Skin epidermis (tissue), 12 donors: ENCODE measurements around the gene VPREB3.

Experiments
- H3K27ac ChIP-seq, 21 experiments: fragments of 200-600 bp; sonication (generic) in 11 of 21; one replicate each; pipeline ENCODE4 v1.5.0; 2020; ENCODE audit warnings: mild to moderate bottlenecking in 3 of 21, inconsistent platforms in 2 of 21, moderate library complexity in 2 of 21
- H3K4me3 ChIP-seq, 7 experiments: fragments of 200-600 bp; sonication (generic) in 2 of 7; one replicate each; pipeline ENCODE4 v1.5.0; 2020; ENCODE audit warnings: inconsistent platforms in 2 of 7, mild to moderate bottlenecking in 2 of 7, moderate library complexity in 1 of 7

Gene VPREB3

DNA sequence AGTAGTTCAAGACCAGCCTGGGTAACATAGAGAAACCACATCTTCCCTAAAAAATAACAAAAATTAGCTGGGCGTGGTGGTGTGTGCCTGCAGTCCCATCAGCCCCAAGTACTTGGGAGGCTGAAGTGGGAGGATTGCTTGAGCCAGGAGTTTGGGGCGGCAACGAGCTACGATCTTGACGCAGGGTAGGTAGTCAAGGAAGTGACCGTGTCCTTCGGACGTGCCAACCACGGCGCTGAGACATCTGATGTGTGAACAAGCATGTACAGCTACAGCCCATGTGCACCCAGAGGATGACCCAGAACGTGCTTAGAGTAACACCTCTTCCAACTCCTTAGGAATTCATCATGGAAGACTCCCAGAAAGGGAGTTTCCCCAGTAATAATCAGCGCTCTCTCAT, 42.0 kb downstream of the VPREB3 start:
- Histone ChIP-seq H3K4me3 (no peak overlapping the region), H3K27ac (no peak overlapping the region)

DNA sequence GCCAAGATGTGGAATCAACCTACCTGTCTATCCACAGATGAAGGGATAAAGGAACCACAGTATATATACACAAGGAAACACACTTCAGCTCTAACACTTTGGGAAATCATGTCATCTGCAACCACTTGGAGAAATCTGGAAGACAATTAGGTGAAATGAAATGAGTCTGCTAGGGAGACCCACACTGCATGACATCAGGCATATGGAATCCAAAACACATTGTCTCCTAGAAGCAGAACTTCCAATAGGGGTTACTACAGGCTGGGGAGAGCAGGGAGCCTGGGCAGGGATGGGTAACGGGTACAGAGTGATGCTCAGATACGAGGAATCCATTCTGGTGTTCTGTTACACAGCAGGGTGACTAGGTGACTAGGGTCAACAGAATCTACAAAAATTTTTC, 45.1 kb downstream of the VPREB3 start:
- Histone ChIP-seq H3K27ac (no peak overlapping the region), H3K4me3 (no peak overlapping the region)

DNA sequence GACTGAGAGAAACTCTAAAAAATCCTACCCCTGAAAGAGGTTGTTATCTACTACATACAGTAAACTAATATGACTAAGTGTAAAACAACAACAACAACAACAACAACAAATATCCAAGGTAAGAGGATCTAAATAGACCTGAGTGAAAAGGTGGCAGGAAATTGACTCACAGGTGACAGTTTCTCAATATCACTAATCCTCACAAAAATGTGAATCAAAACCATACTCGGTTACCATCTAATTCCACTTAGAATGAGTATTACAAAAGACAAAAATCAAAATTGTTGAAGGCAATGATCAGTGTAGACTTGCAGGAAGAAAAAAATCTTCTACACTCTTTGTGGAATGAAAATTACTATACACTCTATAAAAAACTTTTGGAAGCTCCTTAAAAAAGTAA, 46.0 kb downstream of the VPREB3 start:
- Histone ChIP-seq H3K4me3 (no peak overlapping the region), H3K27ac (no peak overlapping the region)

DNA sequence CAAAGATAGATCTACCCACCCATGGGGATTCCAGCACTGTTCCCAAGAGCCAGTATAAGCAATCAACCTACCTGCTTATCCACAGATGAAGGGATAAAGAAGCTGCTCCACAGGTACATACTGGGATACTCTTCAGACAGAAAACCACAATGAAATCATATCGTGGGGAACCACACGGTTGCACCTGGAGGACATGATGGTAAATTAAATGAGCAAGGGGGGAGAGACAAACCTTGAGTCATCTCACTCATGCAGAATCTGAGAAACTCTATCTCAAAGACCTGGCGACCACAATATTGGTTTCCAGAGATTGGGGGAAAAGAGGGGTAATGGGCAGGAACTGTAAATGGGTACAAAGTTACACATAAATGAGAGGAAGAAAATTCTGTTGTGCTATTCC, 48.9 kb downstream of the VPREB3 start:
- Histone ChIP-seq H3K4me3 (no peak overlapping the region), H3K27ac (peak overlapping the region in 2 of 21 experiments; percentile 3 to 26)

DNA sequence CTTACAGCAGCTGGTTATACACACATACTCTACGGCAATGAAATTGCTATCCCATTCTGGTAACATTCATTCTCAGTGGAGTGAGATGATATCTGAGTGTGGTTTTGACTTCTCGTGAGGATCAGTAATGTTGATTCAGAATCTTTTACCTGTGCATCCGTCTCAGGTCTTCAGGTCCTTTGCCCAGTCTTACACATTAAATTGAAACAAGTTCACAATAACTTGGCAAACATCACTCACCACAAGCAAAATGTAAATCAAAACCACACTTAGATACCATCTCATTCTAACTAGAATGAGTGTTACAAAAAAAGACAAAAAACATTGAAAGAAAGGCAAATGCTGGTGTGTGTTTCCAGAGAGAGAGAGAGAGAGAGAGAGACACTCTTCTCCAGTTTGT, 49.4 kb downstream of the VPREB3 start:
- Histone ChIP-seq H3K4me3 (no peak overlapping the region), H3K27ac (peak overlapping the region in 1 of 21 experiments; percentile 26)

DNA sequence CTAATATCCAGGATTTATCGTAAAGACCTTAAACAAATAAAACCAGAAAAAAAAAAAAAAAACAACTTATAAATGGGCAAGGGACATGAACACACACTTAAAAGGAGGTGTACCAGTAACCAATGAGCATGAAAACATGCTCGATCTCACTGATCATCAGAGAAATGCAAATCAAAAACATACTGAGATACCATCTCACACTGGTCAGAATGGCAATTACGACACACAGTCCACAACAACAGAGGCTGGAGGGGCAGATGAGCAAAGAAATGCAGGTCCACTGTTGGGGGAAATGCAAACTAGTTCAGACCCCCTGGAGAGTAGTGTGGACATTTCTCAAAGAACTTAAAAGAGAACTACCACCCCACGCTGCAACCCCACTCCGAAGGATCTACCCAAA, 50.2 kb downstream of the VPREB3 start:
- no peak overlapping the region for H3K27ac ChIP-seq
- H3K4me3 ChIP-seq = no peak overlapping the region
